Forelimb muscle (tissue), 1 donor: ENCODE results near the gene ZNF554. TPM values are rescaled to one million over a fixed set of nuclear protein-coding genes. Genes with fewer than 3 reads are reported as not detected.
"Not testable (repeated sequence)": the region's sequence is repeated elsewhere in the genome, so short reads cannot be mapped to it uniquely, and the experiment has no call there.

ENCODE experiments used
- DNase-seq: peaks from one replicate; pipeline ENCODE4 v3.0.0-alpha.2; 2013; ENCODE audit warnings: low read depth
- polyA plus RNA-seq: library from polyadenylated mRNA; unstranded; fragments of 120-200 nt; gene quantifications from one replicate; pipeline ENCODE4 v1.2.1, GENCODE V29; 2013; ENCODE audit not compliant: insufficient read length

Gene ZNF554
- polyA plus RNA-seq, 1 donor, result 5.3 TPM

GRCh38 chr19:2867025-2867991 is 47.6 kb downstream of the ZNF554 start, which contains the start of gene ZNF556:
Gene ZNF556, plus strand, starts transcription at chr19:2867335. Its CDS starts 87 bp downstream, at chr19:2867422.
- DNase-seq, result peak; percentile 44

GRCh38 chr19:2869618-2870017 is 50.0 kb downstream of the ZNF554 start:
- no peak for DNase-seq

GRCh38 chr19:2872175-2872574 is 52.5 kb downstream of the ZNF554 start:
- DNase-seq, result not testable (repeated sequence)

- DNase-seq, result no peak
Measured at GRCh38 chr19:2877398-2878331, 58.0 kb downstream of the ZNF554 start.

GRCh38 chr19:2883686-2884439 is 64.2 kb downstream of the ZNF554 start:
- no peak for DNase-seq

GRCh38 chr19:2885736-2886135 is 66.1 kb downstream of the ZNF554 start:
- DNase-seq, result no peak

Other genes starting within 250 kb of the ZNF554 start
- gene GNG7, start 117.2 kb upstream of the ZNF554 start, polyA plus RNA-seq, result 2.4 TPM
- 1.4 TPM for gene DIRAS1, start 98.5 kb upstream of the ZNF554 start, polyA plus RNA-seq
- 13.4 TPM for gene SLC39A3, start 79.9 kb upstream of the ZNF554 start, polyA plus RNA-seq
- gene SGTA, start 36.6 kb upstream of the ZNF554 start, polyA plus RNA-seq, result 91.3 TPM
- gene THOP1, start 34.4 kb upstream of the ZNF554 start, polyA plus RNA-seq, result 44.7 TPM
- gene ZNF555, start 21.6 kb downstream of the ZNF554 start, polyA plus RNA-seq, result 12.6 TPM
- 50.9 TPM for gene ZNF556, start 47.5 kb downstream of the ZNF554 start, polyA plus RNA-seq
- gene ZNF57, start 81.1 kb downstream of the ZNF554 start, polyA plus RNA-seq, result 2.5 TPM
- 4.5 TPM for gene ZNF77, start 125.1 kb downstream of the ZNF554 start, polyA plus RNA-seq
- 0.70 TPM for gene TLE6, start 157.7 kb downstream of the ZNF554 start, polyA plus RNA-seq
- gene TLE2, start 209.4 kb downstream of the ZNF554 start, polyA plus RNA-seq, result 29.3 TPM
- gene TLE5, start 242.6 kb downstream of the ZNF554 start, polyA plus RNA-seq, result 800 TPM